ENCODE measurements around the gene ALG8.

The ALG8 gene

GRCh38 chr11:78110351-78110750 is 29.1 kb downstream of the ALG8 start:
- no peak overlapping the region for H3K27ac ChIP-seq
- DNase-seq (ENCODE audit: low spot score) = no peak
- ChIA-PET POLR2A (ENCODE audit: low non-redundant PET) (no interaction called here), CTCF (no interaction called here)
- no peak for TF ChIP-seq CTCF (conservative IDR thresholded peaks at IDR 0.05; ENCODE audit: low read depth)

DNA sequence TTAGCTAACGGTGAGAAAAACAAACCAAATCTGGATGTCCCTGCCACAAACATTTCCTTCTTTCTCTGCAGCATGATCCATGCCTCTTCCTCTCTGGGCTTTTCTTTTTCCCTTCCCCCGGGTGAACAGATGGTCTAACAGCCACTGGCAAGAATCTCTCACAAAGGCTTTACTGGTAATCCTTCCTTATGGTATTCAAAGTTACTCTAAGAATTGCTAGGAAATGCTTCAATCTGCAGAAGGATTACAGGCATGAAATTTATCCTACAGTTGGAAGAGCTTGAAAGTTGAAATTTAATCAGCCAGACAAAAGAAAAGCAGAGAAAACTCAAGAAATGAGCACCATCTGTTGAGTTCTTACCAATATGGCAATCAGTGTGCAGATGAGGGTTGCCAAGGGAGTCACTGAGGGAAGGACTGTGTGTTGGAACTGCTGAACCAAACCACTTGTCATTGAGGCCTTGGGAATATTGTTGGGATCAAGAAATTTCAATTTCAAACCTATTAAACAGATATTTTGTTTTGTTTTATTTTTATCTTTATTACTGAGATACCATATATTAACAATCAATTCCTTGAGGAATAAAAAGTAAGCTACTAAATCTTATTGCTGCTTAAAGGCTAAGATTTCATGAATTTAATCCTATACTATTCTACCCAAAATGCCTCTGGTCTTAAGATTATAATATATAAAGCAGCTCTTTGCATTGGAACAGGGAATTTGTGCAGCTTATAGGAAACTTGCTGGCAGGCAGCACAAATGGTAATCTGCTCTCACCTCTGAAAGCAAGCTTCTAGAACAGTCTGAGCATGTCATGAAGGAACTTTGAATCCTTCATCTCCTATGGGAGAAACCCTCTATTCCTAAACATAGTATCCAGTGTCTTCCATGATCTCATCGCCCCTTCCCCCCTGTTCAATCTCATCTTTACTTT is 30.1 kb downstream of the ALG8 start:
- no peak for DNase-seq (ENCODE audit: low spot score)
- TF ChIP-seq CTCF (conservative IDR thresholded peaks at IDR 0.05; ENCODE audit: low read depth) = no peak
- H3K27ac ChIP-seq = no peak overlapping the region
- CTCF ChIA-PET = no interaction called here
- POLR2A ChIA-PET (ENCODE audit: low non-redundant PET) = no interaction called here

DNA sequence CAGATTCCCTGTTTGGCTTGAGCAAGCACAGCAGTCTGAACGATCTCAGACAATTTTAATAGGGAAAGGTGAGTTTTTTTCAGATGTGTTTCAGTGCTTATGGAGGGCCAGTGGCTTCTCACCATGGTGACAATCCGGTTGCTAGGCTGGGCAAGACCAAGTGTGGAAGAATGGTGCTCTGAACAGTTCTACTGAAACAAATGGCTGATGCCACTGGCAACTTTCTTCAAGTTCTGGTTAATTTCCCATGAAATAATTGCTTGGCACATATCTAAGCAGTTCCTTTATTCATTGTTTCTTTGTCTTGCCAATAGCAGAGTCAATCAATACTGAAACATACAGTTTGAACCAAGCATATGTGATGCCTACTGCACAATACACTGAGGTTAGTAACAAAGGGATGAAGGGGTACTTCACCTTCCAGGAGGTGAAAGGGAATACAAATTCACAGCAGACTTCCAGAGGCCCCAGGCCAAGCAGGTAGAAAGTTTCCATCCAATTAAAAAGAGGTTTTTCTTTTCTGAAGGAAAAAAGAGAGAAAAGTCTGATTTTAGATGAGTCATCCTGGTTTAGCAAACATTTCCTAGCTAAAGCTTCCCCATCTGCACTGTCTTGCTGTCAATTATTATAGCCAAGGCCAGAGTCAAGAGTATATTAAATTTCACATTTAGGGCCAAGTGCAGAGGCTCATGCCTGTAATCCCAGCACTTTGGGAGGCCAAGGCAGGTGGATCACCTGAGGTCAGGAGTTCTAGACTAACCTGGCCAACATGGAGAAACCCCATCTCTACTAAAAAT is 38.6 kb downstream of the ALG8 start:
- no peak overlapping the region for H3K27ac ChIP-seq
- TF ChIP-seq CTCF (conservative IDR thresholded peaks at IDR 0.05; ENCODE audit: low read depth) = no peak
- no peak for DNase-seq (ENCODE audit: low spot score)
- POLR2A ChIA-PET (ENCODE audit: low non-redundant PET) = no interaction called here
- CTCF ChIA-PET = interaction anchor here (0.5 to 0.6 kb wide), 2 partner anchors 61 to 652 kb away, joined by 3 to 4 read pairs; no protein-coding TSS in a partner anchor

- TF ChIP-seq CTCF (conservative IDR thresholded peaks at IDR 0.05; ENCODE audit: low read depth) = no peak
- CTCF ChIA-PET = interaction anchor here (0.6 kb wide), 1 partner anchor 60 kb away, joined by 3 read pairs; no protein-coding TSS in a partner anchor
- POLR2A ChIA-PET (ENCODE audit: low non-redundant PET) = no interaction called here
- DNase-seq (ENCODE audit: low spot score) = no peak
- H3K27ac ChIP-seq = no peak overlapping the region
These were observed 39.2 kb downstream of the ALG8 start for GRCh38 chr11:78100261-78100660.

GRCh38 chr11:78099666-78100065 is 39.8 kb downstream of the ALG8 start:
- CTCF ChIA-PET = no interaction called here

More at GRCh38 chr11:78099666-78100065, 39.8 kb downstream of the ALG8 start:
- POLR2A ChIA-PET (ENCODE audit: low non-redundant PET) = no interaction called here
- H3K27ac ChIP-seq = no peak overlapping the region
- TF ChIP-seq CTCF (conservative IDR thresholded peaks at IDR 0.05; ENCODE audit: low read depth) = no peak
- DNase-seq (ENCODE audit: low spot score) = no peak

All from RWPE1 (cell line).